ENCODE results near the gene DCP1A. TPM values are rescaled to one million over a fixed set of nuclear protein-coding genes. Genes with fewer than 3 reads are reported as not detected.

Gene DCP1A
- total RNA-seq, 2 donors from 2014 or later, result 17.8 to 18.8 TPM

- no peaks in the 10 kb centered on the region for H3K27me3 ChIP-seq
- no peak for DNase-seq (ENCODE audit: low spot score)
- no peak for TF ChIP-seq CTCF (IDR thresholded peaks at IDR 0.05)
- no peak overlapping the region for H3K4me3 ChIP-seq
- peak overlapping the region; percentile 54 to 58 for H3K27ac ChIP-seq
- H3K4me1 ChIP-seq, result peaks cover 0 to 57% of the 10 kb centered on the region in 2 donors
- peaks cover 55% of the 10 kb centered on the region for H3K36me3 ChIP-seq
- no peaks in the 10 kb centered on the region for H3K9me3 ChIP-seq
These were observed 105.2 kb downstream of the DCP1A start for GRCh38 chr3:53242155-53242554.

GRCh38 chr3:53240989-53241972 is 106.1 kb downstream of the DCP1A start:
- DNase-seq (ENCODE audit: low spot score), result no peak
- Histone ChIP-seq H3K4me3 (no peak overlapping the region), H3K9me3 (no peaks in the 10 kb centered on the region), H3K4me1 (peaks cover 0 to 66% of the 10 kb centered on the region in 2 donors), H3K36me3 (peaks cover 53% of the 10 kb centered on the region), H3K27ac (peak overlapping the region; percentile 54 to 58), H3K27me3 (no peaks in the 10 kb centered on the region)
- no peak for TF ChIP-seq CTCF (IDR thresholded peaks at IDR 0.05)

DNA sequence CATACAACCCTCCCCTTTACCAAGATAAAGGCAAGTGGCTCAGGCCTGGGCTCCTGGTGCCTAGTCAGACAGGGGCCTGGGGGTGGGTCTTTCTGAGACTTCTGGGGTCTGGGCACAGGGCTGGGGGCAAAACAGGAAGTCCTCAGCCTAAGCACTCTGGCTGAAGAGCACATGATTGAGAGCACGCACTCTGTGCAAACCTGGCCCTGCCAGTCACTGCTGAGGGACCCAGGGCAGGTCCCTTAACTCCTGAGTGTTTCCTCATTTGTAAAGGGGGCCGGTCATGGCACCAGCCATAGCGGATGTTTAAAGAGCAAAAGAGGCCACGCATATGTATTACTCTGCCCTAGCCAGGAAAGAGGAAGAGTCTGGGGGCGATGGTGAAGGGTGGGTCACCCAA is 107.5 kb downstream of the DCP1A start:
- Histone ChIP-seq H3K4me3 (no peak overlapping the region), H3K4me1 (peaks cover 0 to 73% of the 10 kb centered on the region in 2 donors), H3K27me3 (no peaks in the 10 kb centered on the region), H3K27ac (peak overlapping the region in 1 of 2 donors; percentile 18), H3K36me3 (peaks cover 57% of the 10 kb centered on the region), H3K9me3 (no peaks in the 10 kb centered on the region)
- no peak for DNase-seq (ENCODE audit: low spot score)
- no peak for TF ChIP-seq CTCF (IDR thresholded peaks at IDR 0.05)

GRCh38 chr3:53238886-53239285 is 108.5 kb downstream of the DCP1A start:
- no peaks in the 10 kb centered on the region for H3K9me3 ChIP-seq
- DNase-seq (ENCODE audit: low spot score), result no peak
- peak overlapping the region; percentile 22 to 53 for H3K27ac ChIP-seq
- no peak overlapping the region for H3K4me3 ChIP-seq
- TF ChIP-seq CTCF (IDR thresholded peaks at IDR 0.05), result no peak
- no peaks in the 10 kb centered on the region for H3K27me3 ChIP-seq
- H3K36me3 ChIP-seq, result peaks cover 66% of the 10 kb centered on the region
- H3K4me1 ChIP-seq, result peaks cover 0 to 64% of the 10 kb centered on the region in 2 donors

GRCh38 chr3:53238051-53238850 is 109.1 kb downstream of the DCP1A start:
- Histone ChIP-seq H3K27me3 (no peaks in the 10 kb centered on the region), H3K9me3 (no peaks in the 10 kb centered on the region), H3K4me3 (no peak overlapping the region), H3K27ac (peak overlapping the region; percentile 22 to 53), H3K36me3 (peaks cover 72% of the 10 kb centered on the region), H3K4me1 (peaks cover 0 to 58% of the 10 kb centered on the region in 2 donors)
- DNase-seq (ENCODE audit: low spot score), result no peak
- TF ChIP-seq CTCF (IDR thresholded peaks at IDR 0.05), result no peak
